Prostate gland (tissue), 2 donors: ENCODE measurements around the gene KLK15. TPM values are rescaled to one million over a fixed set of nuclear protein-coding genes. Genes with fewer than 3 reads are reported as not detected.

Source experiments
- DNase-seq: peaks from one replicate; pipeline ENCODE4 v3.0.0-alpha.2; 2019; ENCODE audit warnings: low spot score
- H3K27ac ChIP-seq, 2 donors: fragments of 200-600 bp; sonication (generic); 2 replicates each; pipeline ENCODE4 v1.5.1; 2017 to 2019
- H3K27me3 ChIP-seq: fragments of 200-600 bp; sonication (generic); replicated peaks from 2 replicates; pipeline ENCODE4 v1.5.1; 2019; ENCODE audit not compliant: insufficient read depth
- H3K36me3 ChIP-seq, 2 donors: fragments of 200-600 bp; sonication (generic); 1 replicate in 1 of 2; 2 replicates in 1 of 2; pipeline versions ENCODE4 v1.5.1 to v1.8.1; 2017 to 2019
- H3K4me1 ChIP-seq: fragments of 200-600 bp; sonication (generic); replicated peaks from 2 replicates; pipeline ENCODE4 v1.5.1; 2019
- H3K4me3 ChIP-seq, 2 donors: fragments of 200-600 bp; sonication (generic); 2 replicates each; pipeline ENCODE4 v1.5.1; 2017 to 2019
- H3K9me3 ChIP-seq: fragments of 200-600 bp; sonication (generic); 2 replicates; pipeline ENCODE4 v1.5.1; 2017
- POLR2A ChIP-seq: fragments of 450-650 bp; IDR thresholded peaks from one replicate; pipeline ENCODE4 v1.6.1; 2016; ENCODE audit warnings: antibody characterized with exemption, mild to moderate bottlenecking
- POLR2AphosphoS5 ChIP-seq: sonication (generic); formaldehyde crosslinking; IDR thresholded peaks from one replicate; pipeline ENCODE4 v1.6.1; 2017; ENCODE audit warnings: antibody characterized with exemption
- WGBS: methylation state at CpG from one replicate; pipeline ENCODE4 v1.1.5; 2018; 5-methylcytosine and 5-hydroxymethylcytosine counted together
- intact Hi-C: fragments of 100-400 bp; cut with DNase I; formaldehyde crosslinking; loops from one replicate; pipeline ENCODE4 v1.14.2; 2022
- total RNA-seq, 2 donors: library from RNA; depleted of rRNA; stranded (reverse); fragments of >200 nt; gene quantifications; one replicate each; pipeline ENCODE4 v1.1.0, GENCODE V29; 2016
- TF ChIP-seq, protein P1 (sequence below), 4 experiments: fragments of 200-600 bp in 2 of 4; fragments of 450-650 bp in 2 of 4; sonication (generic) in 2 of 4; IDR thresholded peaks; 1 replicate in 3 of 4; 2 replicates in 1 of 4; pipeline ENCODE4 v1.5.1; 2016 to 2019; ENCODE audit warnings: antibody characterized with exemption in 4 of 4, mild to moderate bottlenecking in 2 of 4, moderate library complexity in 2 of 4

Gene KLK15
- total RNA-seq, 2 donors from 2014 or later, result 4.0 to 8.5 TPM

DNA sequence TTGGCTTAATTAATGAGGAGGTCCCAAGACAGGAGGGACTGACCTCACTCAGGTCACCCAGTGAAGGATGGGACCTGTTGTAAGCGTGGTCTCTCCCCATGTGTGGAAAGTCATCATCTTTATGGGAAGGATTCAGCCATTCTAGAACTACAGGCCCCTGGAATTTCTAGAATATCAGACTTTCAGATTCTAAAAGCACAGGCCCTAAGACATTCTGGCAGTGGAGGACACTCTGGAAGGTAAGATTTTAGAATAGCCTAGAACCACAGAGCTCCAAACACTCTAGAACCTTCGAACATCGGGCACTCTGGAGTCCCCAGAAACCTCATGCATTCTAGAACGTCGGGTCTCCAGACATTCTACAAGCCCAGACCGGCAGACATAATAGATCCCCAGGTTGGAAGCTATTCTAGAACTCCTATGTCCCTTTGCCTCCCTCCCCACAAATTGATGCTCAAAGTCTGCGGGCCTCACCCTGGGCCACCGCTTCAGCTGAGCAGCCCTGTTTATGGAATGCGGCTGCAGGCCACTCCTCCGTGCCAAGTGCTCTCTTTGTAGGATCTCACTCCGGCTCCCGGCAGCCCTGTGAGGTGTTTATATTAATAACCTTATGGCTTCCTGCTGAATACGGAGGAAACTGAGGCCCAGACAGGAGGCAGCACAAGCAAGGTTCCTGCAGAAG lies 1.9 kb upstream of the KLK15 start:
- peaks cover 8% of the 10 kb centered on the region for H3K4me1 ChIP-seq
- H3K9me3 ChIP-seq, result no peaks in the 10 kb centered on the region
- H3K27ac ChIP-seq, result peak overlapping the region; percentile 92
- H3K27me3 ChIP-seq, result no peaks in the 10 kb centered on the region
- DNase-seq, result peak; percentile 33
- H3K4me3 ChIP-seq, result peak overlapping the region; percentile 42 to 46
- TF ChIP-seq POLR2AphosphoS5 (no peak), POLR2A (no peak)
- TF ChIP-seq, protein P1, sequence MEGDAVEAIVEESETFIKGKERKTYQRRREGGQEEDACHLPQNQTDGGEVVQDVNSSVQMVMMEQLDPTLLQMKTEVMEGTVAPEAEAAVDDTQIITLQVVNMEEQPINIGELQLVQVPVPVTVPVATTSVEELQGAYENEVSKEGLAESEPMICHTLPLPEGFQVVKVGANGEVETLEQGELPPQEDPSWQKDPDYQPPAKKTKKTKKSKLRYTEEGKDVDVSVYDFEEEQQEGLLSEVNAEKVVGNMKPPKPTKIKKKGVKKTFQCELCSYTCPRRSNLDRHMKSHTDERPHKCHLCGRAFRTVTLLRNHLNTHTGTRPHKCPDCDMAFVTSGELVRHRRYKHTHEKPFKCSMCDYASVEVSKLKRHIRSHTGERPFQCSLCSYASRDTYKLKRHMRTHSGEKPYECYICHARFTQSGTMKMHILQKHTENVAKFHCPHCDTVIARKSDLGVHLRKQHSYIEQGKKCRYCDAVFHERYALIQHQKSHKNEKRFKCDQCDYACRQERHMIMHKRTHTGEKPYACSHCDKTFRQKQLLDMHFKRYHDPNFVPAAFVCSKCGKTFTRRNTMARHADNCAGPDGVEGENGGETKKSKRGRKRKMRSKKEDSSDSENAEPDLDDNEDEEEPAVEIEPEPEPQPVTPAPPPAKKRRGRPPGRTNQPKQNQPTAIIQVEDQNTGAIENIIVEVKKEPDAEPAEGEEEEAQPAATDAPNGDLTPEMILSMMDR (IDR thresholded peaks at IDR 0.05), result no peak
- intact Hi-C loops, result no loop called here
- H3K36me3 ChIP-seq, result no peaks in the 10 kb centered on the region
- 27% methylated on average over 13 of the region's 13 CpGs for WGBS

DNA sequence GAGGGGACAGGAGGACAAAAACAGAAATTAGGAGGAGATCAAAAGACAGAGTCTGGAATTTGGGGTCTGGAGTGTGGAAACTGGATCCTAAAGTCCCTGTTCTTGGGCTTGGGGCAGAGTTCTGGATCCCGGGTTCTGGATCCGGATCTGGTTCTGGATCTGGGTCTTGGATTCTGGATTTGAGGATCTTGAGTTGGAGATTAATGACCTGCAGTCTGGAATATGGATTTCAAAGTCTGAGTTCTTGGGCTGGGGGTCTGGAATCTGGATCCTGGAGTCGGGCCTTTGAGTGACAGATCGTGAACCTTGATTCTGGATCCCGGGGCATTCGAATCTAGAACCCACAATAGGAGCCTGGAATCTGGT lies 411 bp upstream of the KLK15 start:
- 91% methylated on average over 6 of the region's 6 CpGs for WGBS
- TF ChIP-seq POLR2AphosphoS5 (no peak), POLR2A (no peak)
- TF ChIP-seq, protein P1 (IDR thresholded peaks at IDR 0.05), result no peak
- no peak for DNase-seq
- Histone ChIP-seq H3K4me3 (no peak overlapping the region), H3K4me1 (peaks cover 8% of the 10 kb centered on the region), H3K9me3 (no peaks in the 10 kb centered on the region), H3K27me3 (no peaks in the 10 kb centered on the region), H3K36me3 (no peaks in the 10 kb centered on the region), H3K27ac (no peak overlapping the region)
- intact Hi-C loops, result no loop called here

DNA sequence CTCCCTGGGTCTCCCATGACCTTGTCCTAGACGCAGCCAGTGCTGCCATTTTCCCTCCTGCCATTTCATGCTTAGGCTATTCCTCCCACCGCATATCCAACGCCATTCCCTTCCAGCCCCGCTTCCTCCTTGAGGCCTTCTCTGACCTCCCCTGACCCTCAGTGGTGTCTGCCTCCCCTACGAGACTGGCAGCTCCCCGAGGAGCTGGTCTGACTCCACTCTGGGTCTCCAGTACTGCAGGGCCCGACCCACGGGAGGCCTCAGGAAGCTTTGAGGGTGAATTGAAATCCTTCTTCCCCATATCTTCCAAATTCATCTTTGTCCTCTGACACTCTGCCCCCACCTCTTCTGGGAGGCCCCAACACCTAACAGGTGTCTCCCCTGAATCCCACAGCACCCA lies 708 bp downstream of the KLK15 start:
- no peaks in the 10 kb centered on the region for H3K27me3 ChIP-seq
- no peak for TF ChIP-seq POLR2A

DNA sequence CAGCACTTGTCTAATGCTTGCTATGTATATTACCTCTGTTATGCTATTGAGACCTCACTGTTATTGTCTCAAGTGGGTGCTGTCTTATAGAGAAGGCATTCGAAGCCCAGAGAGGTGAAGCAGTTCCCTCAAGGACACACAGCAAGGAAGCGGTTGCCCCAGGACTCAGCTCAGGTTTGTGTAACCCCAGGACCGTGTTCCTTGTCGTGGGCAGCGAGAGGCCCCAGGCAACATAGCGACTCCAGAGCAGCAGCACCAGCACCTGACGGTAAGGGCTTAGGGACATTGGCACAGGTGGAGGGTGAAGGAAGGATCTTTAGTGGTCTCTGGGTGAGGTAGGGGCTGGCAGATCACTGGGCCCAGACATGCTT lies 2.4 kb downstream of the KLK15 start:
- H3K27ac ChIP-seq, result no peak overlapping the region
- H3K36me3 ChIP-seq, result no peaks in the 10 kb centered on the region
- intact Hi-C loops, result no loop called here
- 81% methylated on average over 7 of the region's 7 CpGs for WGBS
- no peaks in the 10 kb centered on the region for H3K27me3 ChIP-seq
- TF ChIP-seq POLR2A (no peak), POLR2AphosphoS5 (no peak)
- TF ChIP-seq, protein P1 (IDR thresholded peaks at IDR 0.05), result no peak
- H3K4me1 ChIP-seq, result no peaks in the 10 kb centered on the region
- DNase-seq, result no peak
- H3K9me3 ChIP-seq, result no peaks in the 10 kb centered on the region
- H3K4me3 ChIP-seq, result no peak overlapping the region

More for the DNA sequence above, 708 bp downstream of the KLK15 start:
- Histone ChIP-seq H3K27ac (no peak overlapping the region), H3K36me3 (no peaks in the 10 kb centered on the region), H3K4me1 (peaks cover 8% of the 10 kb centered on the region), H3K9me3 (no peaks in the 10 kb centered on the region), H3K4me3 (no peak overlapping the region)
- no peak for DNase-seq
- intact Hi-C loops, result no loop called here
- WGBS, result 89% methylated on average over 8 of the region's 8 CpGs

DNA sequence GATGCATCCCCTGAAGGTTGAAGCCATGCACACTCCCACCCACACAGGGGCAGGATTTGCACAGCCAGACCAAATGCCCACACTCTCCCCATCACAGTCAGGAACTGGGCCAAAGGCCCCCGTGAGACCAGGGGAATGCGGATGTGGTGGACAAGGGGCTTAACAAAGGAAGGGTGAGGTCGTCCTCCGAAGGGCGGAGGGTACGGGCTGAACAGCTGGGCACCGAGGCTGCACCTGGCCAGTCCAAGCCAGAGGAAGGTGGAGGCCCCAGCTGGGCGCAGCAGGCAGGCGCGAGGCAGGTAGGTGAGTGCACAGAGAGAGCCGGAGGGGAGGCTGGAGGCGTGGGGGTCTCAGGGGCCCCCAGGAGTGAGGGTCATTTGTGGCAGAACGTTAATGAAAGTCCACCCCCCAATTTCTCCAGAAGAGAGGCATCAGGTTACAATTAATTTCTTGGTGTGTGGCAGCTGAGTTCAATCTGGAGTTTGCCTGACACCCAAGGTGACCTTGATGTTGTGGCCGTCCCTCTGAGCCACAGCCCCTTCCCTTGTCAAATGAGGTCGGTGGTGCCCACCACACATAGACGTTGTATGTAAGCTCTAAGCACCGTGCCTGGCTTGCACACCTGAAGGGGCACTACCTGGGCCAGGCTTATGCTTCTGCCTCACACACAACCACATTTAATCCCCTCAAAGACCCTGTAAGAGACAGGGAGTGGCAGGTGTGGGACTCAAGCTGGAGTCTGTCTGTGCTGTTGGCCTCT lies 2.9 kb downstream of the KLK15 start:
- TF ChIP-seq POLR2A (no peak), POLR2AphosphoS5 (no peak)
- TF ChIP-seq, protein P1 (IDR thresholded peaks at IDR 0.05), result no peak
- Histone ChIP-seq H3K9me3 (no peaks in the 10 kb centered on the region), H3K27ac (no peak overlapping the region), H3K27me3 (no peaks in the 10 kb centered on the region), H3K4me1 (no peaks in the 10 kb centered on the region), H3K36me3 (no peaks in the 10 kb centered on the region), H3K4me3 (no peak overlapping the region)
- DNase-seq, result no peak
- WGBS, result 57% methylated on average over 17 of the region's 17 CpGs
- intact Hi-C loops, result no loop called here
